ENCODE measurements around the gene SHC4. TPM values are rescaled to one million over a fixed set of nuclear protein-coding genes. Genes with fewer than 3 reads are reported as not detected.
A peak's percentile ranks its signal among the peaks of the same experiment; 100 is the strongest.
"Not testable (repeated sequence)": the region's sequence is repeated elsewhere in the genome, so short reads cannot be mapped to it uniquely, and the experiment has no call there.

Gene SHC4
- total RNA-seq, 8 experiments from 2014 or later: 0.70 to 11.3 (median 3.9) TPM; not detected in 1

GRCh38 chr15:48865370-48866079 is 98.2 kb downstream of the SHC4 start:
- Histone ChIP-seq H3K4me1 (replicated peaks in 1 of 2) (peaks cover 9 to 16% of the 10 kb centered on the region in 2 donors), H3K27ac (no peak overlapping the region), H3K4me3 (no peak overlapping the region)
- peak in 7 of 8 experiments; percentile 27 to 78 (median 72) for ATAC-seq (replicated peaks in 6 of 8)
- in situ Hi-C loops (cut with MboI; ENCODE audit: low pct_unique_long_range_greater_than_20kb in 2 of 9, low sequenced_read_pairs in 9 of 9, unreplicated experiment in 9 of 9): loop anchor here in 8 of 9 experiments (10.0 to 25.0 kb wide), 6 partner anchors 99 to 1272 kb away; partner anchors contain the start of genes COPS2 (in 1 of the 8), FGF7 (in 1 of the 8), GALK2 (in 1 of the 8) and SHC4 (in 1 of the 8)
- WGBS, 10 experiments: 0 to 64% (median 55%) methylated on average over 1 to 3 of the region's 3 CpGs; no CpG with 5 or more reads in 1 of the 10 experiments

- H3K27ac ChIP-seq: no peak overlapping the region
- H3K4me1 ChIP-seq (replicated peaks in 1 of 2): peaks cover 9 to 16% of the 10 kb centered on the region in 2 donors
- H3K4me3 ChIP-seq: no peak overlapping the region
- ATAC-seq (replicated peaks in 6 of 8): no peak
- WGBS, 10 experiments: 40 to 100% (median 94%) methylated on average over 1 of the region's 1 CpG; no CpG with 5 or more reads in 6 of the 10 experiments
- in situ Hi-C loops (cut with MboI; ENCODE audit: low pct_unique_long_range_greater_than_20kb in 2 of 9, low sequenced_read_pairs in 9 of 9, unreplicated experiment in 9 of 9): loop anchor here in 8 of 9 experiments (10.0 to 25.0 kb wide), 6 partner anchors 102 to 1275 kb away; partner anchors contain the start of genes COPS2 (in 1 of the 8), FGF7 (in 1 of the 8), GALK2 (in 1 of the 8) and SHC4 (in 1 of the 8)
Observed at GRCh38 chr15:48862705-48863104, 101.0 kb downstream of the SHC4 start.

DNA sequence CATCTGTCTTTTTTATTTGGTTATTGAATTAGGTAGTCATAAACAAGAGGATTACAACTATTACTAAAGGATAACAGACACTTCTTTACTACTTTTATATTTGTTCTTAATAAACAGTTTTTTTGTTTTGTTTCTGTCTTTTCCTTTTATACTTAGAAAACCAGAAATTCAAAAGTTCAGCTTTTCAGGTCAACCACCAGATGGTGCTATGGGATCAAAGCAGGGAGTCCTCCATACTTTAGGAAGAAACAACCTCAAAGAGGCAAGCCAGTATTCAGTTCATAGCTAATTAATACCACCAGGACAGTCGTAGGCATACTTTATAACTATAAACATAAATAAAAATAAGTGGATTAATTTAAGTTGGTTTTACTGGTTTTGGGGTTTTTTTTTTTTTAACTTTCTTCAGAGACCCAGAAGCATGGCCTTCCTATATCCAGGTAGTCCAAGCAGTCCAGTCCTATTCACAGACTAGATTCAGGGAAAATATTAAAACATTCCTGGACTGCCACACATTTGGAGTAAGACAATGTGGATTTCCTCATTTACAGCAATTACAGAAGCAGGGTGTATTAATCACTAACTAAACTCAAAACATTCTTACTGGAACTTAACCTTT is 101.8 kb downstream of the SHC4 start:
- Histone ChIP-seq H3K4me1 (replicated peaks in 1 of 2) (peaks cover 9 to 14% of the 10 kb centered on the region in 2 donors), H3K27ac (no peak overlapping the region), H3K4me3 (no peak overlapping the region)
- ATAC-seq (replicated peaks in 6 of 8): peak; percentile 12 to 75 (median 52)
- in situ Hi-C loops (cut with MboI; ENCODE audit: low pct_unique_long_range_greater_than_20kb in 2 of 9, low sequenced_read_pairs in 9 of 9, unreplicated experiment in 9 of 9): loop anchor here in 8 of 9 experiments (10.0 to 25.0 kb wide), 6 partner anchors 103 to 1275 kb away; partner anchors contain the start of genes COPS2 (in 1 of the 8), FGF7 (in 1 of the 8), GALK2 (in 1 of the 8) and SHC4 (in 1 of the 8)
- 0 to 10% (median 0%) methylated on average over 1 of the region's 1 CpG; no CpG with 5 or more reads in 2 of the 10 experiments for WGBS, 10 experiments

DNA sequence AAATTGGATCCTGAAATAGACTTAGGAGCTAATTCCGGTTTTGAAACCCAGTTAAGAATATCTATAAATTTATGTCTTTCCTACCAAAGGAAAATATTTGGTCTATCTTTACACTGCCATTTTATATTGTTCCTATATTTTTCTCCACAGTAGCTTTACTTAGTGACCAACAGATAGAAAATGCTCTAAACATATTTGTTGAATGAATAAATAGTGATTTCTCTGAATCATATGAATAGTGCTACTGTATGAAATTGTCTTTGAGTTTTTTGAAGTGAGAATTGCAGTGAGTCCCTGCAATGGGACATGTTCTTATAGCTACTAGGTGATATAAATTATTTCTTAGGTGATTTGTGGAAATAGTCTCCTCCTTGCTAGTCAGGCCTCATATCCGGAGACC is 104.3 kb downstream of the SHC4 start:
- Histone ChIP-seq H3K27ac (no peak overlapping the region), H3K4me1 (replicated peaks in 1 of 2) (no peaks in the 10 kb centered on the region), H3K4me3 (no peak overlapping the region)
- whole genome bisulfite sequencing, 10 experiments: 67 to 100% (median 87%) methylated on average over 1 to 2 of the region's 2 CpGs; no CpG with 5 or more reads in 2 of the 10 experiments
- ATAC-seq (replicated peaks in 6 of 8): no peak
- in situ Hi-C loops (cut with MboI; ENCODE audit: low pct_unique_long_range_greater_than_20kb in 2 of 9, low sequenced_read_pairs in 9 of 9, unreplicated experiment in 9 of 9): loop anchor here in 7 of 9 experiments (25.0 kb wide), 5 partner anchors 278 to 1278 kb away; partner anchors contain the start of genes COPS2 (in 1 of the 7), FGF7 (in 1 of the 7) and GALK2 (in 1 of the 7)

DNA sequence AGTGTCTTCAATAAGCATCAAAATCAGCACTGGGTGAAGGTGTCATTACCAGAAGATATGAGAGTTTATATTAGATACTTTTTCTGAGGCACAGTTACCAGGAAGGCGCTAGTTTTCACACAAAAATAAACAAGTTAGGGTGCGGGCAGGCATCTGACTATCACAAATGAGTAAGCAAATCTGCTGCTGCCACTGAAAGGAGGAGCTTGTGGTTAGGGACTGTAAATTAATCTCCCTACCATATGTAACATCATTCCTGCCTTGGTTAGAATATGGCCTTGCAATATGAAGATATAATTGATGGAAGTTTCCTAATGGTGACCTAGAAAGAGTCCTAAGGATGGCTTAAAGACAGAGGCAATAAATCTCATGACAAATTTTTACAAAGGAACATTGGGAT is 105.3 kb downstream of the SHC4 start:
- no peak overlapping the region for H3K27ac ChIP-seq
- H3K4me1 ChIP-seq (replicated peaks in 1 of 2): no peaks in the 10 kb centered on the region
- ATAC-seq (replicated peaks in 6 of 8): peak in 3 of 8 experiments; percentile 13 to 61 (median 53)
- H3K4me3 ChIP-seq: no peak overlapping the region
- in situ Hi-C loops (cut with MboI; ENCODE audit: low pct_unique_long_range_greater_than_20kb in 2 of 9, low sequenced_read_pairs in 9 of 9, unreplicated experiment in 9 of 9): loop anchor here in 7 of 9 experiments (25.0 kb wide), 5 partner anchors 279 to 1279 kb away; partner anchors contain the start of genes COPS2 (in 1 of the 7), FGF7 (in 1 of the 7) and GALK2 (in 1 of the 7)
- 0 to 100% (median 90%) methylated on average over 1 to 2 of the region's 2 CpGs; no CpG with 5 or more reads in 3 of the 10 experiments for WGBS, 10 experiments

- H3K27ac ChIP-seq: no peak overlapping the region
- 0 to 100% (median 35%) methylated on average over 1 to 2 of the region's 2 CpGs; no CpG with 5 or more reads in 2 of the 10 experiments for WGBS, 10 experiments
- H3K4me3 ChIP-seq: no peak overlapping the region
- H3K4me1 ChIP-seq (replicated peaks in 1 of 2): no peaks in the 10 kb centered on the region
- ATAC-seq (replicated peaks in 6 of 8): peak in 4 of 8 experiments; percentile 12 to 69 (median 40)
- in situ Hi-C loops (cut with MboI; ENCODE audit: low pct_unique_long_range_greater_than_20kb in 2 of 9, low sequenced_read_pairs in 9 of 9, unreplicated experiment in 9 of 9): loop anchor here in 7 of 9 experiments (25.0 kb wide), 5 partner anchors 280 to 1280 kb away; partner anchors contain the start of genes COPS2 (in 1 of the 7), FGF7 (in 1 of the 7) and GALK2 (in 1 of the 7)
Observed at GRCh38 chr15:48856942-48857341, 106.8 kb downstream of the SHC4 start.

DNA sequence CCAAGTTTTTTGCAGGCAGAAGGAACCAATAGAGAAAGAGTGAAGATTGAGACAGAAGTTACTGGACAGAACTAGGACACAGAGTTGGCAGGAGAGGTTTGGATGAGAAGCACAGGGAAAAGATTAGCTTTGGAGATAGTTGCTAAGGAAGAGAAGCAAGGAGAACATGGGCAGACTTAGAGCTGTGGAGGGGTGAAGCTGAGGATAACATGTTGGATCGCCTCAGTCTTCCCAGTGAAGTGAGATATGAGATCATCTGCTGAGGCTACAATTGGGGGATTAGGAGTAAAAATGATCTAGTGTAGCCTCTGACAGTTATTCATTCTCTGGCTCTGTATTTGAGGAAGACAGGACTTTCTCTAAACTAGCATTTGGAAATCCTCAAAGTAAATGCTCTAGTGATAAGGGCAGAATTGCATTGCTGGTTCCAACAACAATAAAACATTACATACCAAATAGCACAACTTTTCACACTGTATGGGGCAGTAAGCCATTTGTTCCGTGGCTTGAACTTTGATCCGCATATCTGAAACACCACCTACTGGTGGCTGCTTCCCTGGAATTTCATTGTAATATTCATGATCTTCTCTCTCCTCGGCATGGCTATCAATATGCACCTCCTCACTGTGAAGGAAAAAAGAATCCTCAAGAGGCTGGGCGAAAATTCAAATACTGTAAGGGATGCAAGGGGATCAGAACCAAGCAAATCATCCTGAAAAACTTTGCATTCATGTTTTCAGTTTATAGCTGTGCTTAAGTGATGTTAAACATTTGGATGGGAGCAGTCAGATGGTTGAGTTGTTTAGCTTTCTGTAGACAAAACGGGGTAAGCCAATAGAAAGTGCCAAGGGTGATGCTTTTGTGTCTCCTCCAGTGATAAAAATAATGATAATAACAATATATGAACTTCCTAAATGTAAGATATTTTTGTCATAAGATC is 107.9 kb downstream of the SHC4 start:
- Histone ChIP-seq H3K27ac (no peak overlapping the region), H3K4me1 (replicated peaks in 1 of 2) (no peaks in the 10 kb centered on the region), H3K4me3 (no peak overlapping the region)
- ATAC-seq (replicated peaks in 6 of 8): peak in 4 of 8 experiments; percentile 43 to 94 (median 77)
- in situ Hi-C loops (cut with MboI; ENCODE audit: low pct_unique_long_range_greater_than_20kb in 2 of 9, low sequenced_read_pairs in 9 of 9, unreplicated experiment in 9 of 9): loop anchor here in 7 of 9 experiments (25.0 kb wide), 5 partner anchors 282 to 1282 kb away; partner anchors contain the start of genes COPS2 (in 1 of the 7), FGF7 (in 1 of the 7) and GALK2 (in 1 of the 7)
- 0 to 81% (median 49%) methylated on average over 1 to 5 of the region's 6 CpGs for WGBS, 10 experiments

- WGBS, 10 experiments: 80 to 100% (median 96%) methylated on average over 1 to 3 of the region's 3 CpGs; no CpG with 5 or more reads in 3 of the 10 experiments
- not testable (repeated sequence) for H3K27ac ChIP-seq; ATAC-seq (replicated peaks in 6 of 8); H3K4me1 ChIP-seq (replicated peaks in 1 of 2); H3K4me3 ChIP-seq
- in situ Hi-C loops (cut with MboI; ENCODE audit: low pct_unique_long_range_greater_than_20kb in 2 of 9, low sequenced_read_pairs in 9 of 9, unreplicated experiment in 9 of 9): loop anchor here in 7 of 9 experiments (25.0 kb wide), 5 partner anchors 283 to 1283 kb away; partner anchors contain the start of genes COPS2 (in 1 of the 7), FGF7 (in 1 of the 7) and GALK2 (in 1 of the 7)
Observed at GRCh38 chr15:48854434-48854833, 109.3 kb downstream of the SHC4 start.

GRCh38 chr15:48851956-48852355 is 111.8 kb downstream of the SHC4 start:
- ATAC-seq (replicated peaks in 6 of 8): no peak
- Histone ChIP-seq H3K4me1 (replicated peaks in 1 of 2) (no peaks in the 10 kb centered on the region), H3K27ac (no peak overlapping the region), H3K4me3 (no peak overlapping the region)
- in situ Hi-C loops (cut with MboI; ENCODE audit: low pct_unique_long_range_greater_than_20kb in 2 of 9, low sequenced_read_pairs in 9 of 9, unreplicated experiment in 9 of 9): loop anchor here in 7 of 9 experiments (25.0 kb wide), 5 partner anchors 285 to 1285 kb away; partner anchors contain the start of genes COPS2 (in 1 of the 7), FGF7 (in 1 of the 7) and GALK2 (in 1 of the 7)

- H3K27ac ChIP-seq: no peak overlapping the region
- ATAC-seq (replicated peaks in 6 of 8): no peak
- WGBS, 10 experiments: 71 to 89% (median 83%) methylated on average over 1 to 2 of the region's 2 CpGs; no CpG with 5 or more reads in 3 of the 10 experiments
- no peak overlapping the region for H3K4me3 ChIP-seq
- H3K4me1 ChIP-seq (replicated peaks in 1 of 2): no peaks in the 10 kb centered on the region
- in situ Hi-C loops (cut with MboI; ENCODE audit: low pct_unique_long_range_greater_than_20kb in 2 of 9, low sequenced_read_pairs in 9 of 9, unreplicated experiment in 9 of 9): loop anchor here in 7 of 9 experiments (25.0 kb wide), 5 partner anchors 287 to 1287 kb away; partner anchors contain the start of genes COPS2 (in 1 of the 7), FGF7 (in 1 of the 7) and GALK2 (in 1 of the 7)
Observed at GRCh38 chr15:48850648-48851047, 113.1 kb downstream of the SHC4 start.

DNA sequence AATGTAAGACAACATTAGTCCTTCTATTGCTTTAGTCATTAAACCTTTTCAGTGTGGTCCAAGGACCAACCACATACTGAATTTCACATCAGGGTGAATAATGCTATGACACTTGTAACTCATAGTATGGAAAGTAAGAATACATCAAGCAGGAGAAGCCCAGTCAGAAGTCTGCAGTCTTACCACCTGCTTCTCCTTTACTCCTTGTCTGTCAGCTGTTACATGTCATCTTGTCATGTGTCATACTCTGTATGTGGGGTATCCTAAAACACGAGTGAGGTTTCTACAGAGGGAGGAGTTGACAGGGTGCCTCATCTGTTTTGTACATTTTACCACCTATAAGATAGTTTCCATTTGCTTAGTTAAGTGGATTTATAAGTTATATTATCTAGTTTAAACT is 118.6 kb downstream of the SHC4 start:
- in situ Hi-C loops (cut with MboI; ENCODE audit: low pct_unique_long_range_greater_than_20kb in 2 of 9, low sequenced_read_pairs in 9 of 9, unreplicated experiment in 9 of 9): loop anchor here in 1 of 9 experiments (25.0 kb wide), 1 partner anchor 483 kb away; no protein-coding TSS in a partner anchor
- H3K4me1 ChIP-seq (replicated peaks in 1 of 2): no peaks in the 10 kb centered on the region
- ATAC-seq (replicated peaks in 6 of 8): no peak
- H3K4me3 ChIP-seq: no peak overlapping the region
- 0 to 86% (median 67%) methylated on average over 1 of the region's 1 CpG; no CpG with 5 or more reads in 5 of the 10 experiments for WGBS, 10 experiments
- H3K27ac ChIP-seq: no peak overlapping the region
